GM23248 (cell line): ENCODE measurements around the gene FAHD2B. TPM values are rescaled to one million over a fixed set of nuclear protein-coding genes. Genes with fewer than 3 reads are reported as not detected.
"Not testable (repeated sequence)": the region's sequence is repeated elsewhere in the genome, so short reads cannot be mapped to it uniquely, and the experiment has no call there.

Source experiments
- DNase-seq: peaks from one replicate; pipeline ENCODE4 v3.0.0-alpha.2; 2015
- H2AFZ ChIP-seq: fragments of 200-600 bp; sonication (generic); 2 replicates; pipeline ENCODE4 v1.6.1; 2016; ENCODE audit warnings: antibody characterized with exemption
- H3F3A ChIP-seq: fragments of 200-600 bp; sonication (generic); 2 replicates; pipeline ENCODE4 v1.6.1; 2016; ENCODE audit warnings: mild to moderate bottlenecking, antibody characterized with exemption, mixed run types; ENCODE audit not compliant: insufficient read depth
- H3K27ac ChIP-seq: fragments of 200-600 bp; sonication (generic); 2 replicates; pipeline ENCODE4 v1.5.1; 2016; ENCODE audit warnings: mild to moderate bottlenecking
- H3K27me3 ChIP-seq: fragments of 200-600 bp; sonication (generic); replicated peaks from 2 replicates; pipeline ENCODE4 v1.6.1; 2016; ENCODE audit warnings: mild to moderate bottlenecking; ENCODE audit not compliant: insufficient read depth
- H3K36me3 ChIP-seq: fragments of 200-600 bp; sonication (generic); 2 replicates; pipeline ENCODE4 v1.6.1; 2016; ENCODE audit warnings: low read depth, mild to moderate bottlenecking
- H3K4me1 ChIP-seq: fragments of 200-600 bp; sonication (generic); 2 replicates; pipeline ENCODE4 v1.6.1; 2016; ENCODE audit warnings: mild to moderate bottlenecking; ENCODE audit not compliant: insufficient read depth
- H3K4me2 ChIP-seq: fragments of 200-600 bp; sonication (generic); one replicate; pipeline ENCODE4 v1.6.1; 2016; ENCODE audit warnings: mild to moderate bottlenecking; ENCODE audit not compliant: unreplicated experiment
- H3K4me3 ChIP-seq: fragments of 200-600 bp; sonication (generic); 2 replicates; pipeline ENCODE4 v1.5.1; 2016; ENCODE audit warnings: mild to moderate bottlenecking
- H3K79me2 ChIP-seq: fragments of 200-600 bp; sonication (generic); 2 replicates; pipeline ENCODE4 v1.6.1; 2016; ENCODE audit warnings: mild to moderate bottlenecking; ENCODE audit not compliant: insufficient read depth
- H3K9ac ChIP-seq: fragments of 200-600 bp; sonication (generic); 2 replicates; pipeline ENCODE4 v1.6.1; 2016; ENCODE audit warnings: mild to moderate bottlenecking
- H3K9me2 ChIP-seq: fragments of 200-600 bp; sonication (generic); 2 replicates; pipeline ENCODE4 v1.6.1; 2016; ENCODE audit warnings: mixed run types, mild to moderate bottlenecking, moderate library complexity; ENCODE audit not compliant: insufficient read depth
- H3K9me3 ChIP-seq: fragments of 200-600 bp; sonication (generic); one replicate; pipeline ENCODE4 v1.6.1; 2017; ENCODE audit warnings: low read depth
- H4K20me1 ChIP-seq: fragments of 200-600 bp; sonication (generic); 2 replicates; pipeline ENCODE4 v1.6.0; 2016; ENCODE audit not compliant: insufficient read depth
- WGBS, 2 experiments: methylation state at CpG; one replicate each; pipeline ENCODE4 v1.1.6; 2015 to 2017; ENCODE audit warnings: low lambda C conversion rate in 2 of 2, low coverage in 1 of 2; ENCODE audit errors: missing lambda C conversion rate in 2 of 2; 5-methylcytosine and 5-hydroxymethylcytosine counted together
- in situ Hi-C: fragments of 300-500 bp; cut with MboI; formaldehyde crosslinking; loops from 2 replicates; pipeline ENCODE4 v1.15.0; 2020
- polyA plus RNA-seq: library from polyadenylated mRNA; unstranded; fragments of >200 nt; fragmentation: Nextera tagmentation; extraction: Ambion mirVana; gene quantifications from 2 replicates; pipeline ENCODE4 v1.2.1, GENCODE V29; 2016
- total RNA-seq: library from RNA; depleted of rRNA; stranded (reverse); fragments of >200 nt; shearing (Covaris generic); gene quantifications from 2 replicates; pipeline ENCODE4 v1.2.3, GENCODE V29; 2014; rRNA removed

Gene FAHD2B
- total RNA-seq (0.32 TPM in 1 of 2 replicates, not detected in the other), polyA plus RNA-seq (1.4 and 1.8 TPM in 2 replicates)

- Histone ChIP-seq H3K4me3 (peak within 1 kb of the TSS; percentile 62), H3K9ac (peak within 1 kb of the TSS; percentile 61), H2AFZ (peak within 1 kb of the TSS; percentile 70; the same call in 1 of the 2 replicates), H3K4me2 (peak within 1 kb of the TSS; percentile 65)
- H3K36me3 ChIP-seq, H4K20me1 ChIP-seq, H3K27ac ChIP-seq, H3K4me1 ChIP-seq, H3K9me2 ChIP-seq, H3K27me3 ChIP-seq, H3K79me2 ChIP-seq, H3F3A ChIP-seq, in situ Hi-C loops, H3K9me3 ChIP-seq: not testable (repeated sequence)
- whole genome bisulfite sequencing, 2 experiments, result 1 to 2% methylated on average over 15 to 17 of the region's 48 CpGs
- peak; percentile 72 for DNase-seq
These were observed at the start of gene FAHD2B for GRCh38 chr2:97094772-97095611. Gene FAHD2B (minus strand): TSS chr2:97094882. CDS start chr2:97091706, 3,176 bp downstream.

GRCh38 chr2:97144016-97144415, 49.3 kb upstream of the FAHD2B start:
- H3K9me2 ChIP-seq, in situ Hi-C loops, H3F3A ChIP-seq, H2AFZ ChIP-seq, H3K79me2 ChIP-seq, H3K4me1 ChIP-seq, H3K4me2 ChIP-seq, H3K9ac ChIP-seq, DNase-seq, H3K4me3 ChIP-seq, H3K27me3 ChIP-seq, H3K9me3 ChIP-seq, H3K27ac ChIP-seq, H4K20me1 ChIP-seq: not testable (repeated sequence)
- H3K36me3 ChIP-seq, result peaks cover 16% of the 10 kb centered on the region; the same call in 1 of the 2 replicates
- 62 to 66% methylated on average over 3 of the region's 3 CpGs for WGBS, 2 experiments

GRCh38 chr2:97129090-97129489, 34.4 kb upstream of the FAHD2B start:
- WGBS, 2 experiments, result 93 to 97% methylated on average over 2 of the region's 2 CpGs

GRCh38 chr2:97113882-97114255, 19.2 kb upstream of the FAHD2B start:
- peak overlapping the region; percentile 83 for H3K4me3 ChIP-seq
- not testable (repeated sequence) for H3K9me2 ChIP-seq, H3K9me3 ChIP-seq, H3F3A ChIP-seq, H4K20me1 ChIP-seq, H3K36me3 ChIP-seq, DNase-seq, H3K4me1 ChIP-seq, H3K27me3 ChIP-seq
- peak overlapping the region; percentile 99 for H2AFZ ChIP-seq
- H3K79me2 ChIP-seq, result peaks cover 16% of the 10 kb centered on the region
- WGBS, 2 experiments, result 1 to 6% methylated on average over 6 to 18 of the region's 18 CpGs
- H3K27ac ChIP-seq, result peak overlapping the region; percentile 93
- H3K9ac ChIP-seq, result peak overlapping the region; percentile 94
- in situ Hi-C loops, result loop anchor here (25.0 kb wide), 1 partner anchor 252 kb away; the partner anchor contains the start of genes ANKRD39 and SEMA4C
- peak overlapping the region; percentile 91 for H3K4me2 ChIP-seq

More at GRCh38 chr2:97129090-97129489, 34.4 kb upstream of the FAHD2B start:
- H3F3A ChIP-seq, H3K27ac ChIP-seq, H3K4me3 ChIP-seq, H3K79me2 ChIP-seq, H3K9me3 ChIP-seq, DNase-seq, H3K9ac ChIP-seq, H3K4me2 ChIP-seq, H3K9me2 ChIP-seq, H3K27me3 ChIP-seq, H2AFZ ChIP-seq, in situ Hi-C loops, H3K4me1 ChIP-seq, H4K20me1 ChIP-seq, H3K36me3 ChIP-seq: not testable (repeated sequence)

GRCh38 chr2:97113050-97113881, 18.6 kb upstream of the FAHD2B start, which contains the start of gene ANKRD36:
Gene ANKRD36 (plus strand): TSS chr2:97113153. CDS start chr2:97113740, 587 bp downstream.
- peak within 1 kb of the TSS; percentile 94 for H3K9ac ChIP-seq
- H3K9me3 ChIP-seq, H3K27me3 ChIP-seq, H3K9me2 ChIP-seq, H3K4me1 ChIP-seq, H3F3A ChIP-seq, H4K20me1 ChIP-seq, H3K36me3 ChIP-seq: not testable (repeated sequence)
- peak within 1 kb of the TSS; percentile 100 for H3K4me2 ChIP-seq
- DNase-seq, result peak; percentile 86
- WGBS, 2 experiments, result 0 to 1% methylated on average over 47 to 51 of the region's 74 CpGs
- H3K79me2 ChIP-seq, result peaks cover 16% of the 10 kb centered on the region
- in situ Hi-C loops, result loop anchor here (25.0 kb wide), 1 partner anchor 251 kb away; the partner anchor contains the start of genes ANKRD39 and SEMA4C
- H3K27ac ChIP-seq, result peak within 1 kb of the TSS; percentile 93
- H2AFZ ChIP-seq, result peak within 1 kb of the TSS; percentile 99
- H3K4me3 ChIP-seq, result peak within 1 kb of the TSS; percentile 83

GRCh38 chr2:97112320-97113049, 17.8 kb upstream of the FAHD2B start:
- not testable (repeated sequence) for H3K9me2 ChIP-seq, H3K9me3 ChIP-seq, H3K4me1 ChIP-seq, H3K36me3 ChIP-seq, H4K20me1 ChIP-seq, H3K27me3 ChIP-seq, H3F3A ChIP-seq
- WGBS, 2 experiments, result 1 to 2% methylated on average over 32 to 38 of the region's 44 CpGs
- peak overlapping the region; percentile 99 for H2AFZ ChIP-seq
- peak overlapping the region; percentile 83 for H3K4me3 ChIP-seq
- peak overlapping the region; percentile 93 for H3K27ac ChIP-seq
- H3K9ac ChIP-seq, result peak overlapping the region; percentile 94
- in situ Hi-C loops, result loop anchor here (25.0 kb wide), 1 partner anchor 250 kb away; the partner anchor contains the start of genes ANKRD39 and SEMA4C
- DNase-seq, result peak; percentile 59
- H3K4me2 ChIP-seq, result peak overlapping the region; percentile 100
- peaks cover 16% of the 10 kb centered on the region for H3K79me2 ChIP-seq
